MCF 10A (cell line): ENCODE measurements around the gene LPIN1. TPM values are rescaled to one million over a fixed set of nuclear protein-coding genes. Genes with fewer than 3 reads are reported as not detected.

Source experiments
- BruUV-seq: library from RNA; stranded (reverse); fragments of 400-500 nt; replicated peaks from 2 replicates; lab custom pipeline; 2021; lab: Mats Ljungman, UMichigan
- CTCF ChIA-PET: fragments of 300-600 bp; sonication (Branson Sonifier 250); formaldehyde crosslinking; extraction: SDS; loops from one replicate; lab custom pipeline; 2021; ENCODE audit warnings: antibody characterized with exemption, inconsistent platforms; lab: Yijun Ruan, JAX
- POLR2A ChIA-PET: fragments of 300-600, 350-650 bp; sonication (Branson Sonifier 250); formaldehyde crosslinking; extraction: SDS; loops from one replicate; lab custom pipeline; 2020; ENCODE audit warnings: antibody characterized with exemption, inconsistent platforms; lab: Yijun Ruan, JAX
- DNase-seq: peaks from one replicate; pipeline ENCODE4 v3.0.0-alpha.2; 2018; ENCODE audit not compliant: unreplicated experiment
- H3K27ac Mint-ChIP-seq: one replicate; pipeline ENCODE4 v1.8.0; 2022; ENCODE audit warnings: mild to moderate bottlenecking, low read depth, mixed read lengths; ENCODE audit not compliant: unreplicated experiment
- H3K27me3 Mint-ChIP-seq: one replicate; pipeline ENCODE4 v1.8.0; 2022; ENCODE audit warnings: mixed read lengths; ENCODE audit not compliant: insufficient read depth, unreplicated experiment
- H3K36me3 Mint-ChIP-seq: one replicate; pipeline ENCODE4 v1.8.0; 2022; ENCODE audit warnings: mild to moderate bottlenecking, moderate library complexity, mixed read lengths; ENCODE audit not compliant: insufficient read depth, unreplicated experiment
- H3K4me1 Mint-ChIP-seq: one replicate; pipeline ENCODE4 v1.8.0; 2022; ENCODE audit warnings: mixed read lengths; ENCODE audit not compliant: insufficient read depth, unreplicated experiment
- H3K4me3 Mint-ChIP-seq: one replicate; pipeline ENCODE4 v1.8.0; 2022; ENCODE audit warnings: mild to moderate bottlenecking, moderate library complexity, mixed read lengths; ENCODE audit not compliant: unreplicated experiment
- H3K9me3 Mint-ChIP-seq: one replicate; pipeline ENCODE4 v1.8.0; 2022; ENCODE audit warnings: mixed read lengths; ENCODE audit not compliant: unreplicated experiment
- intact Hi-C: fragments of 100-400 bp; cut with micrococcal nuclease; formaldehyde crosslinking; loops from 2 replicates; pipeline ENCODE4 v1.14.1; 2022
- total RNA-seq: library from RNA; stranded (reverse); gene quantifications from 2 replicates; pipeline ENCODE4 v1.2.3, GENCODE V29; 2022
- TF ChIP-seq, protein P1 (sequence below): fragments of 200-600 bp; IDR thresholded peaks from one replicate; pipeline ENCODE4 v1.8.0; 2022; ENCODE audit warnings: antibody characterized with exemption, mild to moderate bottlenecking; ENCODE audit not compliant: unreplicated experiment

The LPIN1 gene
- total RNA-seq, 1 experiment from 2014 or later: 65.7 TPM

DNA sequence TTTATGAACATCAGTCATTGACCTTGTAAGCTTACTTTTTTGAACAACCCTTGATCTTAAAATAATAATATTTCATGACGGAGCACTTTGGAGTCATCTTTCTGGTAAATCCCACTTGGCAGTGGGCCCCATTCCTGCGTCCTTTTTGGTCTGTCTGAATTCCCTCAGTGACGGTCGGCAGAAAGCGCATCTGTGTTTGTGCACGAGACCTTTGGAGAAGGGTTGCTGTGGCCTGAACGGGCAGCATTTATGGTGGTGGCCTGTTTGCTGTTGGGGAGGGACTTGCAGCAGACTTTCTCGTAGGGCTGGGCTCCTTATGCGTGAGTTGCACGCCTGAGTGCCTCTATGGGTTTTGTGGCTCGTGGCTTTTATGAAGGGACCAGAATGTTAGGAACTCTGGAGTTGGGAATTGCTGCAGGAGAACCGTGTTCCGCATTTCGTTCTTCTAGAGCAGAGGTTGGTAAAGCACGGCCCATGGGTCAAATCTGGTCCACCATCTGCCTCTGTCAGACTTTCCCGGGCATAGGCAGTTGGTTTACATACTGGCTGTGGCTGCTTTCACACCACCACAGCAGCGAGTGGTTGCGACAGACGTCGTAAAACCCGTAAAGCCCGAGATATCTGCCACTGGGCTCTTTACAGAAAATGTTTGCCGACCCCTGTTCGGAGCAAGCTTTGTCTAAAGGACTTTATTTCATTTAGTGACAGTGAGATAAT, 30.8 kb downstream of the LPIN1 start:
- no peak overlapping the region for H3K4me3 Mint-ChIP-seq
- no peaks in the 10 kb centered on the region for H3K9me3 Mint-ChIP-seq
- BruUV-seq: no TSS peak
- H3K27me3 Mint-ChIP-seq: no peaks in the 10 kb centered on the region
- POLR2A ChIA-PET: interaction anchor here (0.9 to 1.9 kb wide), 2 partner anchors 39 to 84 kb away, joined by 3 to 4 read pairs; no protein-coding TSS in a partner anchor
- DNase-seq: no peak
- H3K4me1 Mint-ChIP-seq: peaks cover 4% of the 10 kb centered on the region
- H3K36me3 Mint-ChIP-seq: peaks cover 100% of the 10 kb centered on the region
- TF ChIP-seq, protein P1, sequence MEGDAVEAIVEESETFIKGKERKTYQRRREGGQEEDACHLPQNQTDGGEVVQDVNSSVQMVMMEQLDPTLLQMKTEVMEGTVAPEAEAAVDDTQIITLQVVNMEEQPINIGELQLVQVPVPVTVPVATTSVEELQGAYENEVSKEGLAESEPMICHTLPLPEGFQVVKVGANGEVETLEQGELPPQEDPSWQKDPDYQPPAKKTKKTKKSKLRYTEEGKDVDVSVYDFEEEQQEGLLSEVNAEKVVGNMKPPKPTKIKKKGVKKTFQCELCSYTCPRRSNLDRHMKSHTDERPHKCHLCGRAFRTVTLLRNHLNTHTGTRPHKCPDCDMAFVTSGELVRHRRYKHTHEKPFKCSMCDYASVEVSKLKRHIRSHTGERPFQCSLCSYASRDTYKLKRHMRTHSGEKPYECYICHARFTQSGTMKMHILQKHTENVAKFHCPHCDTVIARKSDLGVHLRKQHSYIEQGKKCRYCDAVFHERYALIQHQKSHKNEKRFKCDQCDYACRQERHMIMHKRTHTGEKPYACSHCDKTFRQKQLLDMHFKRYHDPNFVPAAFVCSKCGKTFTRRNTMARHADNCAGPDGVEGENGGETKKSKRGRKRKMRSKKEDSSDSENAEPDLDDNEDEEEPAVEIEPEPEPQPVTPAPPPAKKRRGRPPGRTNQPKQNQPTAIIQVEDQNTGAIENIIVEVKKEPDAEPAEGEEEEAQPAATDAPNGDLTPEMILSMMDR: no peak
- CTCF ChIA-PET: interaction anchor here (0.7 to 13.4 kb wide), 12 partner anchors 9 to 574 kb away, joined by 3 to 336 read pairs (median 5); no protein-coding TSS in a partner anchor
- intact Hi-C loops: loop anchor here (5.0 kb wide), 1 partner anchor 300 kb away; no protein-coding TSS in a partner anchor
- no peak overlapping the region for H3K27ac Mint-ChIP-seq

DNA sequence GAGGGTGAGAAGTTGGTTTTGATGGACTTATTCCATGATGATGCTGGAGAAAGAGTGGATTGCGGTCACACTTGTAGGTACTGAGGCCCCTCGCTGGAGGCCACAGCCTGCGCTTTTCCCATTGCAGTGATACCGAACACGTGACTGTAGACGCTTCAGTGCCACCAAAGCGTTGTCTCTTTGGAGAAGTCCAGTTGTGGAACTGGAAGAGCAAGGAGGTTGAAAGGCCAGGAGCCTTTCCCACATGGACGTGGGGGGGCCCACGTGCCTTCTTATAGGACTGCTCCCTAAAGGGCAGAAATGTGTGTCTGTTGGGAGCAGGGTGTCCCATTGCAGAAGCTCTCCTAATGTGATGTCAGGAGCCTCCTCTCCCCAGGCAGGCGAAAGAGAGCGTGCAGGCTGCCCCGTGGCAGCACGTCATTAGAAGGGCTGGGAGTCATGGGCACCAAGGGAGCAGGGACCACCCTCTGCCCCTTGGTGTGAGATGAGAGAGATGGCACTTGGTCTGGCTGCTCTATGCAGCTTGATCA, 31.5 kb downstream of the LPIN1 start:
- BruUV-seq: no TSS peak
- TF ChIP-seq, protein P1: no peak
- H3K9me3 Mint-ChIP-seq: no peaks in the 10 kb centered on the region
- H3K36me3 Mint-ChIP-seq: peaks cover 100% of the 10 kb centered on the region
- peaks cover 4% of the 10 kb centered on the region for H3K4me1 Mint-ChIP-seq
- no peak for DNase-seq
- CTCF ChIA-PET: interaction anchor here (0.6 to 13.4 kb wide), 13 partner anchors 8 to 1216 kb away, joined by 3 to 336 read pairs (median 5); no protein-coding TSS in a partner anchor
- intact Hi-C loops: loop anchor here (5.0 kb wide), 1 partner anchor 301 kb away; no protein-coding TSS in a partner anchor
- no peak overlapping the region for H3K27ac Mint-ChIP-seq
- POLR2A ChIA-PET: interaction anchor here (0.6 to 1.9 kb wide), 5 partner anchors 13 to 85 kb away, joined by 3 to 4 read pairs (median 3); no protein-coding TSS in a partner anchor
- H3K4me3 Mint-ChIP-seq: no peak overlapping the region
- no peaks in the 10 kb centered on the region for H3K27me3 Mint-ChIP-seq

DNA sequence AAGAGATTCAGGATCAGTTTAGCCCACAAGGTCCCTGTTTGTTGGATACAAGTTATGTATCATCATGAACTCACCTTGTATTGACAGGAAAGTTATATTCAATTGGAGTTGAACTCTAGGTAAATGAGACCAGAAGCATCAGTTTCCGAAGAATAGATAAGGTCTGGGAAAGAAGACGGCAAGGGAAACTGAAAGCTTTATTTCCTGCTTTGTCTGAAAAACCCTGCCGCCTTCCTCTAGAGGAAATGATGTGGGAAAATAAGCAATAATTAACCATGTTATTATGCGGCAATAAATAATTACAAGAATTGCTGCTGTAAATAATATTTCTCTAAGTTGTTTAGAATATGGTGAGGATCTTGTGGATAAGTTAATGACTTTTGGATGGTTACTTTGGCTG, 32.0 kb downstream of the LPIN1 start:
- POLR2A ChIA-PET: interaction anchor here (0.6 to 1.1 kb wide), 4 partner anchors 13 to 85 kb away, joined by 3 to 4 read pairs (median 3); no protein-coding TSS in a partner anchor
- Mint-ChIP-seq H3K4me3 (no peak overlapping the region), H3K36me3 (peaks cover 100% of the 10 kb centered on the region), H3K9me3 (no peaks in the 10 kb centered on the region), H3K4me1 (peaks cover 4% of the 10 kb centered on the region), H3K27ac (no peak overlapping the region), H3K27me3 (no peaks in the 10 kb centered on the region)
- intact Hi-C loops: loop anchor here (5.0 kb wide), 1 partner anchor 301 kb away; no protein-coding TSS in a partner anchor
- CTCF ChIA-PET: interaction anchor here (0.6 to 13.4 kb wide), 12 partner anchors 9 to 1215 kb away, joined by 3 to 336 read pairs (median 6); no protein-coding TSS in a partner anchor
- no peak for DNase-seq
- TF ChIP-seq, protein P1: no peak
- no TSS peak for BruUV-seq
